H1 (cell line): ENCODE results near the gene ADAMTS3. TPM values are rescaled to one million over a fixed set of nuclear protein-coding genes. Genes with fewer than 3 reads are reported as not detected.

Experiments used
- ATF3 ChIP-seq: IDR thresholded peaks from 2 replicates; pipeline ENCODE4 v1.6.1; 2011; ENCODE audit warnings: low read depth, mild to moderate bottlenecking, low read length; ENCODE audit not compliant: insufficient read depth
- polyA plus RNA-seq, 7 experiments: library from polyadenylated mRNA; depleted of rRNA in 3 of 7; stranded (reverse) in 5 of 7; unstranded in 2 of 7; fragments of >200 nt in 5 of 7; fragments of 200-250 nt in 2 of 7; gene quantifications; 1 replicate in 5 of 7; 2 replicates in 1 of 7; 4 replicates in 1 of 7; pipeline versions ENCODE4 v1.2.1 to v1.2.3, GENCODE V29; 2011 to 2013; ENCODE audit warnings: missing spikeins in 2 of 7, mixed read lengths in 2 of 7
- total RNA-seq: library from RNA; stranded (reverse); fragmentation: NEBNext Ultra II Directional; extraction: Animal tissue kit (Norgen Biotek cat#: 25700); gene quantifications from 2 replicates; pipeline ENCODE4 v1.2.1, GENCODE V29; 2021

The ADAMTS3 gene
- total and polyA plus RNA-seq, 2 of the 8 experiments (the other 6 are each of a cell fraction or from before 2014, with no cell fraction given), result 1.3 to 3.4 TPM

GRCh38 chr4:72255269-72255668, 313.8 kb downstream of the ADAMTS3 start (continued):
- TF ChIP-seq ATF3, result no peak
- TF ChIP-seq, all 59 proteins: peak for 0
